ENCODE data around the gene ERVV-1.
"Not testable (repeated sequence)": the region's sequence is repeated elsewhere in the genome, so short reads cannot be mapped to it uniquely, and the experiment has no call there.

ERVV-1 gene

GRCh38 chr19:53019684-53020083 lies 6.0 kb downstream of the ERVV-1 start:
- no peak for DNase-seq (ENCODE audit: low read depth)

- not testable (repeated sequence) for DNase-seq (ENCODE audit: low read depth)
Observed at GRCh38 chr19:53028306-53028705, 14.6 kb downstream of the ERVV-1 start.

DNA sequence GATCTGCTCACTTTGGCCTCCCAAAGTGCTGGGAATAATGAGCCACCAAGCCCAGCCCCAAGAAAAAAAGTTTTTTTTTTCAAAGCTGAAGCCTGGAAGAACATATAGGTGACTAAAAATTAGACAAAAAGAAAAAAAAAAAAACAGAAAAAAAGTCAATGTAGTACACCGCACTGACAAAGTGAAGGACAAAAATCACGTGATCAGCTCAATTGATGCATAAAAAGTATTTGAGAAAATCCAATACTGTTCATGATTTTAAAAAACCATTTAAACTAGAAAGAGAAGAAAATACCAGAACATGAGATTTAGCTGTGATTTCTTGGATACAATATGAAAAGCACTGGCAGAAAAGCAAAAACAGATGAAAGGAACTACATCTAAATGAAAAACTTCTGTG lies 20.3 kb downstream of the ERVV-1 start:
- no peak for DNase-seq (ENCODE audit: low read depth)

DNA sequence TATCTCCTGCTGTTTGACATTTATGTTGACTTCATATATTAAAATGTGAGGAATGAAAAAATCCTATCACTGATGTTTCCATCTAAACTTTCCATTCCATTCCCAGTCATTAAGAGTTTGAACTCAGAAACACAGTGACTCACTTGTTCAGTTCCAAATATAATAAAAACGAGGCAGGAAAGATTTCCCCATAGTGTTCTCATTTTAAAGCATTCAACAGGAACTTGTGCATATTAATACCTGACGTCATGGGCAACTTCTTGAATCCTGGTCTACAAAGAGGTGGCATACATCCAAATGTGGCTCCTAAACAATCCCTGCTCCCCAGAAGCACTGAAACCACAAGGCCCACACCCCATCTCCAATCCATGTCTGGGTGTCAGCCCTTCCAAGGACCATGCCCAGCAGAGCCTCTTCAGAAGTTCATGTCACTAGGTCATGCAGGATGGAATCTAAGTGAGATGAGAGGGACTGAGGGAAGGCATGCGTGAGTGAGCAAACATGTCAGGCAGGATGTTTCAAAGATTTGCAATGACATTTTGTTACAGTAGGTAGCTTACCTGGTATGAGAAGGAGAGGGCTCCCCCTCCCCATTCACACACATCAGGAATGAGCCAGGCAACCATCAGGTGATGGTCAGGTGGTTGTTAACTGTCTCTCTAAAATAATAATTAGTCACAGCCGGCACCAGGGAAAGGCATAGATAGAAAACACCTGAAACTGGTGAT lies 21.4 kb downstream of the ERVV-1 start:
- no peak for DNase-seq (ENCODE audit: low read depth)

GRCh38 chr19:53037101-53038097 lies 23.7 kb downstream of the ERVV-1 start:
- DNase-seq (ENCODE audit: low read depth): no peak

- no peak for DNase-seq (ENCODE audit: low read depth)
Observed at GRCh38 chr19:53041366-53041765, 27.6 kb downstream of the ERVV-1 start.

GRCh38 chr19:53045536-53045935 lies 31.8 kb downstream of the ERVV-1 start:
- DNase-seq (ENCODE audit: low read depth): no peak

- DNase-seq (ENCODE audit: low read depth): no peak
Observed at GRCh38 chr19:53047379-53047778, 33.7 kb downstream of the ERVV-1 start.

- no peak for DNase-seq (ENCODE audit: low read depth)
Observed at GRCh38 chr19:53055117-53055516, 41.4 kb downstream of the ERVV-1 start.

DNA sequence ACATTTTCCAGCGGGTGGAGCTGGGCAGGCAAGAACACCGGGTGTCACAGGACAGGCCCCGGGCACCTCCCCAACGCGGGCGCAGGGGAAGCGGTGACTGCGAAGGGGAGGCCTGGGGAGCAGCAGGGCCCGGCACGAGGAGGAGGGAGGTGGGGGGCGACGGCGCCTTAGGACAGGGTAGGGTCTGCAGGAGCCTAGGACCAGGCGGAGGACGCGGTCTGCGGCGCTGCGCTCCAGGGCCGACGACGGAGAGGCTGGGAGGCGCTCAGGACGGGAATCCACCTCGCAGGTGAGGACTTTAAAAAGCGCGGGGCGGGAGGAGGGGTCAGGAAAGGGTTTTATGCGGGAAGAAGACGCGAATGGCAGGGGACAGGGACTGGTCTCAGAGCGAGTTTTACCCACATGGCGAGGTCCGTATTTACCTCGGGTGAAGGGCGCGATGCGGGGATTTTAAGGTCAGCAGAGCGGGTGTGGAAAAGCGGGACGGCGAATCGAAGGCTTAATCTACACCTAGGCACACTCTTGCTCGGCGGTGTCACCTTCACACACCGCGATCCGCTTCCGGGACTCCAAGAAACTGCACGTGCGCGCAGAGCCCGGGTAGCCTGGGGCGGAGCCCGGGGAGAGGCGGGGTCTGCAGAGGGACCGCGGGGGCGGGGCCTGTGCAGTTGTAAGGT lies 44.3 kb downstream of the ERVV-1 start:
- no peak for DNase-seq (ENCODE audit: low read depth)

Data from stimulated activated CD8-positive, alpha-beta memory T cell treated with anti-CD3 and anti-CD28 coated beads, Interleukin-15, amount 100 ng/mL, for 24 hours (primary cell).